Measurements from ENCODE around the gene MFAP3.

- TF ChIP-seq POLR2A (IDR thresholded peaks at IDR 0.05; ENCODE audit: low read length) (no peak), GATA1 (IDR thresholded peaks at IDR 0.05; ENCODE audit: low read depth, low read length) (no peak)
Observed at GRCh38 chr5:154072414-154073171, 33.8 kb downstream of the MFAP3 start.

Data from erythroblast (primary cell).